NB4 (cell line): Measurements from ENCODE around the gene GNPAT.

Source experiments
- CTCF ChIP-seq: IDR thresholded peaks from one replicate; pipeline ENCODE4 v1.5.1; 2012; ENCODE audit warnings: low read depth, low read length
- TF ChIP-seq, protein P1 (sequence below): IDR thresholded peaks from 2 replicates; pipeline ENCODE4 v1.6.1; 2011; ENCODE audit warnings: low read depth, low read length

DNA sequence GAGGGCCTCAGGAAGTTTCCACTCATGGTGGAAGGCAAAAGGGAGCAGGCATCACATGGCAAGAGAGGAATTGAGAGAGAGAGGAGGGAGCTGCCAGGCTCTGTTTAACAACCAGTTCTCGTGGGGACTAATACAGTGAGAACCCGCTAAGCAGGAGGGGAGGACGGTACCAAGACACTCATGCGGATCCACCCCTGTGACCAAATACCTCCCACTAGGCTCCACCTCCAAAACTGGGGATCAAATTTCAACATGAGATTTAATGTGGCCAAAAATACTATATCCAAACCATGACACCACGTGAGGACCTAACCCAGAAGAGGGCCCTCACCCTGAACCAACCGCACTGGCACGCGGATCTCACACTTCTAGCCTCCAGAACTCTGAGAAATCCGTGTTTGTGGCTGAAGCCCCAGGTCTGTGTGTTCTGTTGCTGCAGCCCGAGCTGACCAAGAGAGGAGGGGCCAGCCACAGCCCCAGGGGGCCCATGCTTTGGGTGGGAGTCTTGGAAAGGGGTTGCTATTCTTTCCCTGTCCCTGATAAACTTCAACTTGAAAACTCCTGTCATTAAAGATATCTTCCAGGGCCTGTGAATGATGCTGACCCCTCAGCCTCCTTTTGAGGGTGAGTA is 47.2 kb upstream of the GNPAT start:
- no peak for TF ChIP-seq CTCF
- TF ChIP-seq, protein P1, sequence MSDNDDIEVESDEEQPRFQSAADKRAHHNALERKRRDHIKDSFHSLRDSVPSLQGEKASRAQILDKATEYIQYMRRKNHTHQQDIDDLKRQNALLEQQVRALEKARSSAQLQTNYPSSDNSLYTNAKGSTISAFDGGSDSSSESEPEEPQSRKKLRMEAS = no peak
